Fibroblast of lung (primary cell): ENCODE data around the gene NRG2. TPM values are rescaled to one million over a fixed set of nuclear protein-coding genes. Genes with fewer than 3 reads are reported as not detected.

Experiments used
- DNase-seq, 2 donors: peaks; one replicate each; pipeline versions ENCODE4 v3.0.0 to v3.0.0-alpha.2; 2010; ENCODE audit warnings: low read depth in 2 of 2
- H2AFZ ChIP-seq: 2 replicates; pipeline ENCODE4 v1.5.1; 2012; ENCODE audit warnings: low read length, control low read depth, inconsistent platforms
- H3K27ac ChIP-seq: 2 replicates; pipeline ENCODE4 v1.5.1; 2011; ENCODE audit warnings: low read length, control low read depth; ENCODE audit not compliant: insufficient read depth
- H3K27me3 ChIP-seq: 2 replicates; pipeline ENCODE4 v1.5.1; 2011; ENCODE audit warnings: mild to moderate bottlenecking, low read length; ENCODE audit not compliant: control insufficient read depth, insufficient read depth
- H3K36me3 ChIP-seq: 2 replicates; pipeline ENCODE4 v1.5.1; 2011; ENCODE audit warnings: low read length; ENCODE audit not compliant: control insufficient read depth, insufficient read depth
- H3K4me1 ChIP-seq: 2 replicates; pipeline ENCODE4 v1.5.1; 2011; ENCODE audit warnings: low read length; ENCODE audit not compliant: control insufficient read depth, insufficient read depth; ENCODE audit errors: extremely low read depth
- H3K4me2 ChIP-seq: 2 replicates; pipeline ENCODE4 v1.5.1; 2011; ENCODE audit warnings: low read length, control low read depth; ENCODE audit not compliant: insufficient read depth; ENCODE audit errors: extremely low read depth
- H3K4me3 ChIP-seq, 4 experiments: fragments of 200-600 bp in 1 of 4; sonication (generic) in 1 of 4; replicated peaks in 1 of 4; 2 replicates each; pipeline ENCODE4 v1.5.1; 2011 to 2016; ENCODE audit warnings: low read length in 4 of 4, low read depth in 3 of 4, mild to moderate bottlenecking in 3 of 4, control low read depth in 2 of 4, inconsistent platforms in 1 of 4, mixed read lengths in 1 of 4; ENCODE audit not compliant: insufficient read depth in 1 of 4; ENCODE audit errors: control extremely low read depth in 1 of 4
- H3K79me2 ChIP-seq: 2 replicates; pipeline ENCODE4 v1.5.1; 2012; ENCODE audit warnings: mild to moderate bottlenecking, low read length, inconsistent platforms; ENCODE audit not compliant: control insufficient read depth, insufficient read depth
- H3K9ac ChIP-seq: 2 replicates; pipeline ENCODE4 v1.5.1; 2011; ENCODE audit warnings: mild to moderate bottlenecking, low read length, control low read depth; ENCODE audit not compliant: insufficient read depth
- H3K9me3 ChIP-seq: 2 replicates; pipeline ENCODE4 v1.5.1; 2012; ENCODE audit warnings: low read depth, low read length; ENCODE audit not compliant: control insufficient read depth, insufficient read depth
- H4K20me1 ChIP-seq: 2 replicates; pipeline ENCODE4 v1.5.1; 2011; ENCODE audit warnings: low read length; ENCODE audit not compliant: control insufficient read depth, insufficient read depth; ENCODE audit errors: extremely low read depth
- CTCF ChIP-seq, 2 donors: IDR thresholded peaks in 1 of 2; conservative IDR thresholded peaks in 1 of 2; 1 replicate in 1 of 2; 2 replicates in 1 of 2; pipeline ENCODE4 v1.5.1; 2011 to 2012; ENCODE audit warnings: low read length in 2 of 2, control low read depth in 1 of 2, inconsistent platforms in 1 of 2, low read depth in 1 of 2, mild to moderate bottlenecking in 1 of 2
- EZH2 ChIP-seq: IDR thresholded peaks from 2 replicates; pipeline ENCODE4 v1.5.1; 2012; ENCODE audit warnings: low read length, control low read depth, mild to moderate bottlenecking; ENCODE audit errors: missing control alignments
- polyA plus RNA-seq, 2 donors: library from polyadenylated mRNA; depleted of rRNA in 1 of 2; stranded (reverse) in 1 of 2; unstranded in 1 of 2; fragments of >200 nt; gene quantifications; 2 replicates each; pipeline ENCODE4 v1.2.1, GENCODE V29; 2011 to 2012; ENCODE audit warnings: missing spikeins in 1 of 2
- total RNA-seq: library from RNA; depleted of rRNA; stranded (reverse); fragments of >200 nt; gene quantifications from 2 replicates; pipeline ENCODE4 v1.2.1, GENCODE V29; 2014

NRG2 gene
- total and polyA plus RNA-seq, 2 donors (not counting 1 experiment from before 2014, with no cell fraction given) = 0.28 to 1.3 TPM

GRCh38 chr5:139903450-139903794 lies 139.7 kb downstream of the NRG2 start:
- no peak for TF ChIP-seq EZH2
- TF ChIP-seq CTCF (conservative IDR thresholded peaks at IDR 0.05 in 1 of 2, IDR thresholded peaks at IDR 0.05 in 1 of 2; ENCODE audit: low read depth in 1 of 2, low read length in 2 of 2) = no peak
- Histone ChIP-seq H3K4me3 (peak overlapping the region in 1 of 4 experiments; percentile 37), H4K20me1 (no peaks in the 10 kb centered on the region), H3K9me3 (no peaks in the 10 kb centered on the region), H3K79me2 (no peaks in the 10 kb centered on the region), H3K27ac (no peak overlapping the region), H3K4me2 (no peak overlapping the region), H2AFZ (no peak overlapping the region), H3K4me1 (no peaks in the 10 kb centered on the region), H3K27me3 (peaks cover 46% of the 10 kb centered on the region), H3K36me3 (no peaks in the 10 kb centered on the region), H3K9ac (no peak overlapping the region)
- no peak for DNase-seq

- H3K79me2 ChIP-seq = no peaks in the 10 kb centered on the region
- no peak overlapping the region for H3K4me3 ChIP-seq
- no peaks in the 10 kb centered on the region for H4K20me1 ChIP-seq
- TF ChIP-seq CTCF (conservative IDR thresholded peaks at IDR 0.05 in 1 of 2, IDR thresholded peaks at IDR 0.05 in 1 of 2; ENCODE audit: low read depth in 1 of 2, low read length in 2 of 2) = no peak
- no peaks in the 10 kb centered on the region for H3K36me3 ChIP-seq
- H3K27me3 ChIP-seq = peaks cover 38% of the 10 kb centered on the region
- no peak for DNase-seq
- no peak overlapping the region for H2AFZ ChIP-seq
- no peak overlapping the region for H3K9ac ChIP-seq
- no peak overlapping the region for H3K4me2 ChIP-seq
- no peaks in the 10 kb centered on the region for H3K4me1 ChIP-seq
- H3K9me3 ChIP-seq = no peaks in the 10 kb centered on the region
- H3K27ac ChIP-seq = no peak overlapping the region
These were observed 141.1 kb downstream of the NRG2 start for GRCh38 chr5:139901986-139902385.

- no peak for TF ChIP-seq CTCF (conservative IDR thresholded peaks at IDR 0.05 in 1 of 2, IDR thresholded peaks at IDR 0.05 in 1 of 2; ENCODE audit: low read depth in 1 of 2, low read length in 2 of 2)
- no peak for TF ChIP-seq EZH2
- DNase-seq = no peak
- no peaks in the 10 kb centered on the region for H3K36me3 ChIP-seq
- no peaks in the 10 kb centered on the region for H4K20me1 ChIP-seq
- H3K9me3 ChIP-seq = no peaks in the 10 kb centered on the region
- H3K4me2 ChIP-seq = no peak overlapping the region
- no peak overlapping the region for H3K4me3 ChIP-seq
- no peaks in the 10 kb centered on the region for H3K4me1 ChIP-seq
- no peak overlapping the region for H3K9ac ChIP-seq
- H3K27me3 ChIP-seq = peaks cover 38% of the 10 kb centered on the region
- H2AFZ ChIP-seq = no peak overlapping the region
- no peaks in the 10 kb centered on the region for H3K79me2 ChIP-seq
- no peak overlapping the region for H3K27ac ChIP-seq
These were observed 141.9 kb downstream of the NRG2 start for GRCh38 chr5:139901251-139901575.
